Cardiac muscle cell (in vitro differentiated cells and primary cell): ENCODE data around the gene GDPD5. TPM values are rescaled to one million over a fixed set of nuclear protein-coding genes. Genes with fewer than 3 reads are reported as not detected.
A peak's percentile ranks its signal among the peaks of the same experiment; 100 is the strongest.

ENCODE experiments used
- DNase-seq, 2 donors: peaks; one replicate each; pipeline versions ENCODE4 v3.0.0 to v3.0.0-alpha.2; 2010 to 2017; ENCODE audit warnings: low read depth in 1 of 2, low spot score in 1 of 2
- H3K27ac ChIP-seq: fragments of 200-600 bp; sonication (generic); 2 replicates; pipeline ENCODE4 v1.5.1; 2016
- H3K27me3 ChIP-seq: fragments of 200-600 bp; sonication (generic); 2 replicates; pipeline ENCODE4 v1.6.0; 2016; ENCODE audit warnings: control low read depth
- H3K36me3 ChIP-seq: fragments of 200-600 bp; sonication (generic); 2 replicates; pipeline ENCODE4 v1.5.1; 2016; ENCODE audit warnings: control low read depth
- H3K4me1 ChIP-seq: fragments of 200-600 bp; sonication (generic); 2 replicates; pipeline ENCODE4 v1.8.1; 2017; ENCODE audit warnings: low read depth, mild to moderate bottlenecking, mixed run types
- H3K4me3 ChIP-seq: fragments of 200-600 bp; sonication (generic); 2 replicates; pipeline ENCODE4 v1.5.1; 2016; ENCODE audit warnings: mild to moderate bottlenecking
- H3K9me3 ChIP-seq: fragments of 200-600 bp; sonication (generic); 2 replicates; pipeline ENCODE4 v1.5.1; 2017; ENCODE audit warnings: low read depth, mild to moderate bottlenecking, control low read depth
- CTCF ChIP-seq: IDR thresholded peaks from 2 replicates; pipeline ENCODE4 v1.5.1; 2012; ENCODE audit warnings: low read depth, mild to moderate bottlenecking, low read length
- polyA plus RNA-seq: library from polyadenylated mRNA; unstranded; fragments of >200 nt; fragmentation: Nextera tagmentation; extraction: Ambion mirVana; gene quantifications from 2 replicates; pipeline ENCODE4 v1.2.1, GENCODE V29; 2016
- total RNA-seq: library from RNA; depleted of rRNA; stranded (reverse); fragments of >200 nt; gene quantifications from 2 replicates; pipeline ENCODE4 v1.2.3, GENCODE V29; 2016

Gene GDPD5
- total and polyA plus RNA-seq, 2 experiments from 2014 or later = 6.6 to 19.4 TPM

DNA sequence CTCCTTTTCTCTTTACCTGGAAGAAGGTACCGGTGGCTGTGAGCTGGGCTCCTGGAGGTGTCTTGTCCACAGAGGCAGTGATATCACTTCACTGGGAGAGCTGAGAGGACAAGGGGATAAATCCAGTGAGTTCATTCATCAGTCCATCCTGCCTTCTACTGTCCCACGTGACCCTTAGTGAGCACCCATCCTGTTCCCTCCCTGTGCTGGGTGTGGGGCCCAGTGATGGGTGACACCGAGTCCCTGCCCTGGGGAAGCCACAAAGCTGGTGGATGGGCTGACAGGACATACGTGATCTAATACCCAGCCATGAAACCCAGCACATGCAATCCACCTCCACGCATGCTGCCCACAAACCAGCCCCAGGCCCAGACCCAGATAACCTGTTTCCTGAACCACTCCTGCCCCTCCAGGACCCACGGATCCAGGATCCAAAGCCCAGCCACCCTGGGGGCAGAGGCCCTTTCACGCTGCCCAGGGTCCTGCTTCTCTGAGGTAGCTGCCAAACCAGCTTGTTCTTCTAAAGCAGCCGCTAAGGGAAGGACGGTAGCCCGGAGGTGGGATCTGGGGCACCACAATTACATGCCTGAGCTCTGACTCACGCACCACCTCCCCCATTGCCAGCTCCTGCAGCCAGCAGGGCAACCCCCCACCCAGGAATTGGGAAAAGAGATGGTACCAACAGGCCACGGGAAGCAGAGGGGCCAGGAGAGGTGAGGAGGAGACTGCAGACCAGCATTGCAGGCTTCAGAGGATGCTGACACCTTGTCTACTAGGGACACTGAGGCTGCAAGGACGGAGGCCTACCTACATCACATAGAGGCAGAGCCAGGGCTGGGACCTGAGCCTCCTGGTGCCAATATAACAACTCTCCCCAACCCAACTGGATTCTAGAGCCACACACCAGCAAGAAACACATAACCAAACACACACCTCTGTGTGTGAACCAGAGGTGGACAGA is 35.2 kb downstream of the GDPD5 start:
- Histone ChIP-seq H3K36me3 (no peaks in the 10 kb centered on the region), H3K27ac (no peak overlapping the region), H3K4me1 (peaks cover 2% of the 10 kb centered on the region), H3K4me3 (no peak overlapping the region), H3K9me3 (no peaks in the 10 kb centered on the region), H3K27me3 (no peaks in the 10 kb centered on the region)
- no peak for TF ChIP-seq CTCF
- DNase-seq = peak in 1 of 2 donors; percentile 42

- Histone ChIP-seq H3K36me3 (no peaks in the 10 kb centered on the region), H3K4me1 (no peaks in the 10 kb centered on the region), H3K27ac (no peak overlapping the region), H3K4me3 (no peak overlapping the region), H3K27me3 (no peaks in the 10 kb centered on the region), H3K9me3 (no peaks in the 10 kb centered on the region)
- no peak for TF ChIP-seq CTCF
- DNase-seq = no peak
These were observed 38.4 kb downstream of the GDPD5 start for GRCh38 chr11:75487365-75487764.

- TF ChIP-seq CTCF = no peak
- Histone ChIP-seq H3K9me3 (no peaks in the 10 kb centered on the region), H3K4me1 (no peaks in the 10 kb centered on the region), H3K4me3 (no peak overlapping the region), H3K27ac (no peak overlapping the region), H3K27me3 (no peaks in the 10 kb centered on the region), H3K36me3 (no peaks in the 10 kb centered on the region)
- DNase-seq = no peak
These were observed 40.0 kb downstream of the GDPD5 start for GRCh38 chr11:75485742-75486141.

- Histone ChIP-seq H3K4me3 (no peak overlapping the region), H3K27ac (no peak overlapping the region), H3K4me1 (no peaks in the 10 kb centered on the region), H3K9me3 (no peaks in the 10 kb centered on the region), H3K36me3 (no peaks in the 10 kb centered on the region), H3K27me3 (no peaks in the 10 kb centered on the region)
- DNase-seq = no peak
- no peak for TF ChIP-seq CTCF
These were observed 42.7 kb downstream of the GDPD5 start for GRCh38 chr11:75482931-75483469.

DNA sequence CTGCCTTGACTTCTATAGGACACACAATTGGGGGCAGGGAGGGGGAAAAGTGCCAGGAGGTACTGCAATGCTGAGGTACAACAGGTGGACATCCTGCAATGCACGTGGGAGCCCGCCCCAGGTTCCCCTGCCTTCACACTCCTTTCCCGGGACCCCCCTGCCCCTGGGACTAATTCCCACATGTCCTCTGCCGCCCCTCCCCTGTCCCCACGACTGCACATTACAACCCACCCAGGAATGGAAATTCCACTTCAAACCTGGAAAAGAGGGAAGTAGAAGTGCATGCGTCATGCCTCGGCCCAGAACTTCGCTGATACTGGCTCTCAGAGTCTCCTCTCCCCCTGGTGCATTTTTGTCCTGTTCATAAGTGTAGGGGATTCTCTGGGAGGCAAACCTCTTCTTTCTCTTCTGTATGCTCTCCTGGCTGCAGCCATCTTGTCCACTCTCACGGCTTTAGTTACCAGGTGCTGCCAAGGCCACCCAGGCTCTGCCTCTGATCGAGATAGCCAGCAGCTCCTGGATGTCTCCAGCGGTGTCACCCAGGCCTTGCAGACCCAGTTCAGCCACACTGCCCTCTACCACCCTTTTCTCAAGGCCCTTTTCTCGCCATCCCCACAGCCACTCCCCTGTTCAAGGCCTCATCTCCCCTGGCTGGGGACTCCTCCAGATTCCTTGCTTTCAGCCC is 43.7 kb downstream of the GDPD5 start:
- Histone ChIP-seq H3K4me3 (no peak overlapping the region), H3K36me3 (no peaks in the 10 kb centered on the region), H3K27ac (no peak overlapping the region), H3K27me3 (no peaks in the 10 kb centered on the region), H3K4me1 (peaks cover 3% of the 10 kb centered on the region), H3K9me3 (no peaks in the 10 kb centered on the region)
- DNase-seq = no peak
- TF ChIP-seq CTCF = no peak
